ENCODE measurements around the gene SCGB1A1. TPM values are rescaled to one million over a fixed set of nuclear protein-coding genes. Genes with fewer than 3 reads are reported as not detected.

Gene SCGB1A1
- total and polyA plus RNA-seq, 11 donors, result not detected

- H3K4me3 ChIP-seq, result no peak overlapping the region
- H3K27me3 ChIP-seq, result no peaks in the 10 kb centered on the region
- peak overlapping the region in 4 of 12 donors; percentile 13 to 58 (median 34) for H3K27ac ChIP-seq
- no peaks in the 10 kb centered on the region for H3K9me3 ChIP-seq
- peaks cover 6 to 60% (median 45%) of the 10 kb centered on the region in 12 donors for H3K4me1 ChIP-seq
- intact Hi-C loops (cut with DNase I), result loop anchor here (1.0 to 10.0 kb wide), 10 partner anchors 146 to 469 kb away; partner anchors contain the start of gene AHNAK (in 2 of the 10)
- 87 to 94% (median 90%) methylated on average over 9 to 10 of the region's 10 CpGs for WGBS, 4 donors
- no peaks in the 10 kb centered on the region for H3K36me3 ChIP-seq
- DNase-seq (no peak), ATAC-seq (no peak)
- TF ChIP-seq POLR2A (IDR thresholded peaks at IDR 0.05), result no peak
- TF ChIP-seq, protein P1, sequence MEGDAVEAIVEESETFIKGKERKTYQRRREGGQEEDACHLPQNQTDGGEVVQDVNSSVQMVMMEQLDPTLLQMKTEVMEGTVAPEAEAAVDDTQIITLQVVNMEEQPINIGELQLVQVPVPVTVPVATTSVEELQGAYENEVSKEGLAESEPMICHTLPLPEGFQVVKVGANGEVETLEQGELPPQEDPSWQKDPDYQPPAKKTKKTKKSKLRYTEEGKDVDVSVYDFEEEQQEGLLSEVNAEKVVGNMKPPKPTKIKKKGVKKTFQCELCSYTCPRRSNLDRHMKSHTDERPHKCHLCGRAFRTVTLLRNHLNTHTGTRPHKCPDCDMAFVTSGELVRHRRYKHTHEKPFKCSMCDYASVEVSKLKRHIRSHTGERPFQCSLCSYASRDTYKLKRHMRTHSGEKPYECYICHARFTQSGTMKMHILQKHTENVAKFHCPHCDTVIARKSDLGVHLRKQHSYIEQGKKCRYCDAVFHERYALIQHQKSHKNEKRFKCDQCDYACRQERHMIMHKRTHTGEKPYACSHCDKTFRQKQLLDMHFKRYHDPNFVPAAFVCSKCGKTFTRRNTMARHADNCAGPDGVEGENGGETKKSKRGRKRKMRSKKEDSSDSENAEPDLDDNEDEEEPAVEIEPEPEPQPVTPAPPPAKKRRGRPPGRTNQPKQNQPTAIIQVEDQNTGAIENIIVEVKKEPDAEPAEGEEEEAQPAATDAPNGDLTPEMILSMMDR (IDR thresholded peaks at IDR 0.05), result no peak
These were observed 22.8 kb upstream of the SCGB1A1 start for GRCh38 chr11:62395885-62396551.

GRCh38 chr11:62398011-62398994 lies 20.5 kb upstream of the SCGB1A1 start:
- no peak overlapping the region for H3K4me3 ChIP-seq
- H3K4me1 ChIP-seq, result peaks cover 6 to 80% (median 63%) of the 10 kb centered on the region in 12 donors
- ATAC-seq (peak in 3 of 4 donors; percentile 1 to 29 (median 24)), DNase-seq (peak in 3 of 5 donors; percentile 47 to 76 (median 50))
- peak overlapping the region; percentile 7 to 85 (median 52) for H3K27ac ChIP-seq
- no peaks in the 10 kb centered on the region for H3K9me3 ChIP-seq
- H3K27me3 ChIP-seq, result no peaks in the 10 kb centered on the region
- no peaks in the 10 kb centered on the region for H3K36me3 ChIP-seq
- no peak for TF ChIP-seq POLR2A (IDR thresholded peaks at IDR 0.05)
- TF ChIP-seq, protein P1 (IDR thresholded peaks at IDR 0.05), result no peak
- intact Hi-C loops (cut with DNase I), result loop anchor here (5.0 to 10.0 kb wide), 8 partner anchors 144 to 466 kb away; partner anchors contain the start of gene AHNAK (in 2 of the 10)
- WGBS, 4 donors, result 35 to 57% (median 42%) methylated on average over 22 of the region's 22 CpGs

GRCh38 chr11:62399172-62399877 lies 19.5 kb upstream of the SCGB1A1 start:
- TF ChIP-seq, protein P1 (IDR thresholded peaks at IDR 0.05), result no peak
- no peak for TF ChIP-seq POLR2A (IDR thresholded peaks at IDR 0.05)
- H3K36me3 ChIP-seq, result no peaks in the 10 kb centered on the region
- no peaks in the 10 kb centered on the region for H3K27me3 ChIP-seq
- WGBS, 4 donors, result 43 to 52% (median 47%) methylated on average over 10 of the region's 10 CpGs
- H3K4me3 ChIP-seq, result no peak overlapping the region
- H3K9me3 ChIP-seq, result no peaks in the 10 kb centered on the region
- DNase-seq (peak in 1 of 5 donors; percentile 33), ATAC-seq (no peak)
- intact Hi-C loops (cut with DNase I), result loop anchor here (5.0 to 10.0 kb wide), 8 partner anchors 143 to 465 kb away; partner anchors contain the start of gene AHNAK (in 2 of the 10)
- peak overlapping the region in 11 of 12 donors; percentile 7 to 85 (median 63) for H3K27ac ChIP-seq
- peaks cover 6 to 80% (median 63%) of the 10 kb centered on the region in 12 donors for H3K4me1 ChIP-seq
